Measurements from ENCODE around the gene PWWP2B.
"Not testable (repeated sequence)": the region's sequence is repeated elsewhere in the genome, so short reads cannot be mapped to it uniquely, and the experiment has no call there.

The PWWP2B gene

DNA sequence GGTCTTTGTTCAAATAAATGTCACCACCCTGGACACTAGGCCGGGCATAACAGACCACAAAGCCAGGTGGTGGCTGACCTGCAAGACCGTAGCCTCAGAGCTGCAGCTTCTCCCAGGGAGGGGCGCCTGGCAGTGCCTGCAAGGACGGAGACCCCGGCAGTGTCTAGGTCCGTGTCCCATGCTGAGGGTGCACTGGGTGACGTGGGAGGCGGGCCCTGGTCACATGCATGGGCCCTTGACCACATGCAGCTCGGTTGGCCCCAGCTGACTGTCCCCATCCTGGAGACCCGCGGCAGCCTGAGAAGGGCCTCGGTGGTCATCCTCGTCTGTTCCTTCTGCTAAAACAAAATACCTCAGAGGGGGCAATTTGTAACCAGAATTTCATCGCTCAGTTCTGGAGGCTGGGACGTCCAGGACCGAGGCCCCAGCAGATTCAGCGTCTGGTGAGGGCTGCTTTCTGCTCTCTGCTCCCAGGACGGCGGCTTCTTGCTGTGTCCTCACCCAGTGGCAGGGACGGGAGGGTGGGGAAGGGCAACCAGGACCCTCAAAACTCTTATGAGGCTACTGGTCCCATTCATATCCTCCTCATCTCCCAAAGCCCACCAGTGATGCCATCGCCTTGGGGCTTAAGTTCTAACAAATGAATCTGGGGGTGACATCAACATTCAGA, 36.8 kb downstream of the PWWP2B start:
- DNase-seq: no peak

GRCh38 chr10:132434405-132435005, 37.5 kb downstream of the PWWP2B start:
- no peak for DNase-seq

DNA sequence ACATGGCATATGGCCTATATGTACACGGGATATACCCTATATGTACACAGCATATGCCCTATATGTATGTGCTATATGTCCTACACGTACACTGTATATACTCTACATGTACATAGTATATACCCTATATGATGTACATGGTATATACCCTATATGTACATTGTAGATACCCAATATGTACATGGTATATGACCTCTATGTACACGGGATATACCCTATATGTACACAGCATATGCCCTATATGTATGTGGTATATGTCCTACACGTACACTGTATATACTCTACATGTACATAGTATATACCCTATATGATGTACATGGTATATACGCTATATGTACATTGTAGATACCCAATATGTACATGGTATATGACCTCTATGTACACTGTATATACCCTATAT, 38.3 kb downstream of the PWWP2B start:
- DNase-seq: not testable (repeated sequence)

DNA sequence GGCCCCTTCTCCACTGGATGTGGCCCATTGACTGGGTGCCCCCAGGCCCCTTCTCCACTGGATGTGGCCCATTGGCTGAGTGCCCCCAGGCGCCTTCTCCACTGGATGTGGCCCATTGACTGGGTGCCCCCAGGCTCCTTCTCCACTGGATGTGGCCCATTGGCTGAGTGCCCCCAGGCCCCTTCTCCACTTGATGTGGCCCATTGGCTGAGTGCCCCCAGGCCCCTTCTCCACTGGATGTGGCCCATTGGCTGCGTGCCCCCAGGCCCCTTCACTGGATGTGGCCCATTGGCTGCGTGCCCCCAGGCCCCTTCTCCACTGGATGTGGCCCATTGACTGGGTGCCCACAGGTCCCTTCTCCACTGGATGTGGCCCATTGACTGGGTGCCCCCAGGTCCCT, 39.1 kb downstream of the PWWP2B start:
- not testable (repeated sequence) for DNase-seq

DNA sequence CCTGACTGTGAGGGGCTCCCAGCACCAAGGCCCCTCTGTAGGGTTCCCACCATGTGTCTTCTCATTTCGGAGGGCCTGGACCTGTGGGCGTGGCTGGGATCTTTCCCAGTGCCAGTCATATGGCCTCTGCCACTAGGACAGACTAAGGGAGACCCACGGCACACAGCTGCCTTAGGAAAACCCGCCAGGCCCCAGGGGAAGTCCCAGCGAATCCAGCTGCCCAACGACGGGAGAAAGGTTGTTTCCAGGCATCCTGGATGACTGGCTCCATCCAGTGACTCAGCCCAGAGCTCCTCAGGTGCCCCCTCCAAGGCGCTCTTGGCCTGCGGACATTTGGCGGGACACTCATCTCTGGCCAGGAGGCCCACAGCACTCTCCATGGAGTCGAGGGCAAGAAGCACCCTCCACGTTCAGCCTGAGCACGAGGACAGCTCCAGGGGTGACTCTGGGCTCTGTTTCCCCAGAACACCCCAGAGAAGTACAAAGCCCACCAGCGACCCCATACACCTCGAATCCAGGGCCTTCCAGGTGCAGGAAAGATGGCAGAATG, 39.9 kb downstream of the PWWP2B start:
- DNase-seq: no peak

DNA sequence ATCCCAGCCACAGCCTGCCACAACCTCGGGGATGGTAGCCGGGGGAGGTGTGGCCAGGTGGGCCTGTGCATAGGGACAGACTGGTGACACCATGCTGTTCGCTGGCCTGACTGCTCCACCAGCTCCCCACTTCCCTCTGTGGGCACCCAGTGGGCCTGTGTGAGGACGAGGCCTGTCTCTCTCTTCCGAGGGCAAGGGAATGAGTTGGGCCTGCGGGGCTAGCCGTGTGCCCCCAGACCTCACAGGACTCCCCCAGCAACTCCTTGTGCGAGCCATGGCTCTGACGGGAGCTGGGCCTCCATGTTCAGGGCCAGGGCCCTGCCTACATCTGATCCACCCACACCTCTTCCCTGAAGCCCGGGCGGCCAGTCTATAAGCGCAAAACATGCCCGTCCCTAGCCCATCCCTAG, 40.5 kb downstream of the PWWP2B start:
- no peak for DNase-seq

DNA sequence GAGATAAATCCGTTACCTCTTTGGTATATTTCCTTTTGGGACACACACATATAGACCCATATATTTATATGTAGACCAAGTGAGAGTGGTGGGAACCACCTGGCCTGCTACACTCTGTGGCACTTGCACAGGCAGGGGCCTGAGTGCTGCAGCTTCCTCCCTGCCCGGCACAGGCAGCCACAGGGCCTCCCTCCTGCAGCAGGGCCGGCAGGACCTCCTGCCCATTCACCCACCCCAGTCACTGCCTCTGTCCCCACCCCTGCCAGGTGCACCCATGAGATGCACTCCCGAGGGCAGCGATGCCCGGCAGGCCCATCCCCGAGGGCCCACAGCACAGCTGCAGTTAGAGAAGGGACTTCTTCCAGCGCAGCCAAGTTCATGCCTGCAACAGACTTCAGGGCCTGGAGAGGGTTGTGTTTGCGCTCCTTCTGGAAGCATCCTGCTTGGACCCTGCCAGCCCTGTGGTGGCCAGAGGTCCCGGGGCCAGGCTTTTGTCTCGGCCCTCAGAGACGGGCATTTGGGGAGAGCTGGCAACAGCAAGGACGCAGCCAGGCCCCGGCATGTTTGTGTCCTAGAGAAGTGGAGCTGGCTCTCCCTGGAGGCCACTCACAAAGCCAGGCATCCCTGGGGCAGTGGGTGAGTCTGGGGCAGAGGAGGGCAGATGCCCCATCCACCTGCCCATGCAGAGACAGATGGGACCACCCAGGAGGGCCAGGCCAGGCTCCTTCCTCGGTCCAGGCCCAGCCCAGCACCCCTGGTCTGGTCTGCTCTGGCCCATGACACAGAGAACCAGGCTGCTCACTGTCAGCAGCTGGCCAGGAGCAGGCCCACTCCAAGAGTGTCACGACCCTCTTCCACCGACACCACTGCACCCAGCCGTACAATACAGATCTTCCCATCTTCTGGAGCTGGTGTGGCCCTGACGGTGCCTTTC, 41.4 kb downstream of the PWWP2B start:
- no peak for DNase-seq

DNA sequence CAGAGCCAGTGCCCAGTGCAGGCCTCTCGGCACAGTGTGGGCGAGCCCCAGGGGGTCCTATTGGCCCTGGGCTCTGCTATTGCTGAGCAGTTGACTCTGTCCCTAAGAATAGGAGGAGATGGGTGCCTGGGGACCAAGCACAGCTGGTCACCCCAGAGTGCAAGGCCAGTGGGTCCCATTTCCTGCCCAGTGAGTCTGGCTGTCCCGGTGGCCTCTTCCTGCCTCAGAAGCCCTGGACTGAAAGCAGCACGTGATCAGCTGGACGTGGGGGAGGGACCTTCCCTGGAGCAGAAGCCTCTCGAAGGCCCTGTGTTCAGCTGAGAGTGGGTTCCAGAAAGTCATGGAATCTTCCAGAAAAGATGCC, 42.0 kb downstream of the PWWP2B start:
- DNase-seq: no peak

DNA sequence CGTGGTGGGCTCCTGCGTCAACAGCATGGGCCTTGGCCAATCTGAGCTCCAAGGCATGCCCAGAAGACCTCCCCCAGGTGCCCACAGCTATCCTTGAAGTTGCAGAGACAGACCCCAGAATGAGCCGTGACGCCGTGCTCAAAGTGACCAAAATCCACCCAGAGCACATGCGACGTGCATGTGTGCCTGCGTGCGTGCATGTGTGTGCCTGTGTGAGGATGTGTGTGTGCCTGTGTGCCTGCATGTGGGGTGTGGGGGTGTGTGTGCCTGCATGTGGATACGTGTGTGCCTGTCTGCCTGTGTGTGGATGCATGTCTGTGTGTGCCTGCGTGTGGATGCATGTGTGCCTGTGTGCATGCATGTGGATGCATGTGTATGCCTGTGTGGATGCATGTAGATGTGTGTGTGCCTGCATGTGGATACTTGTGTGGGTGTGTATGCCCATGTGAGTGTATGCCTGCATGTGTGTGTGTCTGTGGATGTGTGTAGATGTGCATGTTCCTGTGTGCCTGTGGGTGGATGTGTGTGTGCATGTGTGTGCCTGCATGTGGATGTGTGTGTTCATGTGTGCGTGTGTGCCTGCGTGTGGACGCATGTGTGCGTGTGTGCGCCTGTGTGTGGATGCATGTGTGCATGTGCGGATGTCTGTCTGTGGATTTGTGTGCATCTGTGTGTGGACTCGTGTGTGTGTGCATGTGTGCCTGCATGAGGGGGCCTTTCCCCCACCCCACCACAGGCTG, 42.6 kb downstream of the PWWP2B start:
- DNase-seq: no peak

GRCh38 chr10:132440791-132441565, 44.0 kb downstream of the PWWP2B start:
- DNase-seq: no peak

DNA sequence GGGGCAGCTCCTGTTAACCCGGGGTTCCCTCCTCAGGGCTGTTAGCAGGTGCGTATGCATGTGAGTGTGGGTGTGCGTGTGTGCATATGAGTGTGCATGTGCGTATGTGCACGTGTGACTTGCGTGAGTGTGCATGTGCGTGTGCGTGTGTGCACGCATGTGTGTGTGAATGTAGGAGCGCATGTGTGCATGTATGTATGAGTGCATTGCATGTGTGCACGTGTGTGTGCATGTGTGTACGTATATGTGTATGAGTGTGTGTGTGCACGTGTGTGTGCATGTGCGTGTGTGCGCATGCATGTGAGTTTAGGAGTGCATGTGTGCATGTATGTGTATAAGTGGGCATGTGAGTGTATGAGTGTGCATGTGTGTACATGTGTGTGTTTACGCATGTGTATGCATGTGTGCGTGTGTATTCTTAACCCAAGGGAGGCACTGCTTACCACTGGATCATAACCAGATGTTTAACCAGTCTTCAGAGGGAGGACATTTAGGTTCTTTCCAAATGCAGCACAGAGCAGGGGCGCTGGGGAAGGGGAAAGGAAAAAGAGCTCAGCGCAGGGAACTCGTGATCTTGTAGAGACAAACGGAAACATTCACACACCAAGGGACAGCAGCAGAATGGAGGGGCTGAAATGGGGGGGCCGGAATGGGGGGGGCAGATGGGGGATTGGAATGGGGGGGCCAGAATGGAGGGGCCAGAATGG, 45.0 kb downstream of the PWWP2B start:
- DNase-seq: no peak

GRCh38 chr10:132442636-132443035, 45.6 kb downstream of the PWWP2B start:
- DNase-seq: no peak

GRCh38 chr10:132443605-132443982, 46.6 kb downstream of the PWWP2B start:
- DNase-seq: no peak

GRCh38 chr10:132443983-132444876, 47.2 kb downstream of the PWWP2B start:
- peak; percentile 57 for DNase-seq

GRCh38 chr10:132444877-132445351, 47.9 kb downstream of the PWWP2B start:
- DNase-seq: no peak

- DNase-seq: no peak
These were observed 48.7 kb downstream of the PWWP2B start for GRCh38 chr10:132445516-132446194.

DNA sequence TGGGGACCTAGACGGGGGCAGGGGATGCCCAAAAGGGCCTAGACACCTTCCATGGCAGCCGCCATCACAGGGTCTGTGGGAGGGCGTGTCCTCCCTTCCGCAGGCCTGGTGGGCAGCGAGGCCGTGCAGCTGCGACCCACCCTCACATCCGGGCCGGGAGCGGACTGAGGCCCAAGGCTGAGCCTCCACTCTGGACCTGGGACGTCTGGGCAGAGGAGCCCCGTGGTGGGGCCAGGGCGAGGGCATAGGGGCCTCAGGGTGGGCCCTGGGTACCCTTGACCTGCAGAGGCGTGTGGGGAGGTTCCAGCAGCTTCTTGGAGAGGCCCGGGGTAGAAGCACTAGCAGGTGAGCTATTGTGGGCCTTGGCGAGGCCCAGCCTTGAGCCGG, 49.2 kb downstream of the PWWP2B start:
- no peak for DNase-seq

DNA sequence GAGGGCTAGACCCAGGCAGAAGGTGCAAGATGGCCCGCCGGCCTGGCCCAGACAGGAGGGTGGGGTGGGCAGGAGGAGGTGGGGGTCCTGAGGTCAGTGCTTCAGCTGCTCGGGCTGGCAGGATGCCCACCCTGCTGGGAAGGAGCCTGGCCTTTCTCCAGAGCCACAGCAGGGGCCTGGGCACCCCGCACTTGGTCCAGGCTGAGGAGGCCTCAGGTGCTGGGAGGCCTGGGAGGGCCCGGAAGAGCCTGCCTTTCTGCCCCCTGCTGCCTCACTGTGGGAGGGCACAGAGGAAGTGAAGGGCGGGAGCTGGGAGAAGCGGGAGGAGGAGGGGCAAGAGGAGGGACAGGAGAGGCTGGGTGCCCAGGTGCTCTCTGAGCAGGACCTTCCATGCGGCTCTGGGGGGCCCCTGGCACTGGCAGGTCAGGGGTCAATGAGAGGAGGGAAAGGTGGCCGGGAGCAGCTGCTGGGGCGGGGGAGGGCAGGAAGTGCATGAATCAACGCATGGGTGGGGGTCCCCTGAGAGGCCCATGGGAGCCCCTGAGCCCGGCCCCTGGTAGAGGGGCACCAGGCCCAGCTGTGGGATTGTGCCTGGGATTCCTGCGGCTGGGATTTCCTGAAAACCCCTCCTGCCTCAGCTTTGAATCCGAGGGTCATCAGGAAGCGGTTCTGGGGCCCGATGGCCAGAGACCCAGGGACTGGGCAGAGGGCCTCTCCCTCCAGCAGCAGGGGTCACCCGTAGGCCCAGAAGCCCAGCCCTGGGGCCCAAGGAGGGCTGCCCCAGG, 49.9 kb downstream of the PWWP2B start:
- no peak for DNase-seq
